ENCODE data around the gene MYO3A.
"Not testable (repeated sequence)": the region's sequence is repeated elsewhere in the genome, so short reads cannot be mapped to it uniquely, and the experiment has no call there.

The MYO3A gene

DNA sequence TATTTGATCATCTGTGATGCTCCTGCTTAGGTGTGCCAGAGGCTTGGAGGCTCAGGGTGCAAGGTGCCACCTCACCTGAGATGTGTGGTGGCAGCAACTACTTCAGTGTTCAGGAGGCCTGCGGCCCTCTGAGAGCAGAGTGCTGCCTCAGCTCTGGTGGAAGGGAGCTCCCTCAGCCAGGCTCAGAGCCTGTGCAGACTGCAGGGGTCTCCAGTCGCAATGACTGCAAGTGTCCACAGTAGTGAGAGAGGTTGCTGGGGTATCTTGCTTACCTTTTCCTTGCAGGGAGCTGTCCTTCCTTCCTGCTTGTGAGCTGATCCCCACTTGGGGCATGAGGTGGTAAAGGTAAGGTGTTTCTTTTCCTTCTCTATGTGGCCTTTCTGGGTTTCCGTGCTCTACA lies 151.5 kb downstream of the MYO3A start:
- H3K4me3 ChIP-seq (ENCODE audit: low read depth, low read length), result no peak overlapping the region
- in situ Hi-C loops (cut with HindIII; ENCODE audit: low sequenced_read_pairs), result no loop called here
- TF ChIP-seq, protein P1, sequence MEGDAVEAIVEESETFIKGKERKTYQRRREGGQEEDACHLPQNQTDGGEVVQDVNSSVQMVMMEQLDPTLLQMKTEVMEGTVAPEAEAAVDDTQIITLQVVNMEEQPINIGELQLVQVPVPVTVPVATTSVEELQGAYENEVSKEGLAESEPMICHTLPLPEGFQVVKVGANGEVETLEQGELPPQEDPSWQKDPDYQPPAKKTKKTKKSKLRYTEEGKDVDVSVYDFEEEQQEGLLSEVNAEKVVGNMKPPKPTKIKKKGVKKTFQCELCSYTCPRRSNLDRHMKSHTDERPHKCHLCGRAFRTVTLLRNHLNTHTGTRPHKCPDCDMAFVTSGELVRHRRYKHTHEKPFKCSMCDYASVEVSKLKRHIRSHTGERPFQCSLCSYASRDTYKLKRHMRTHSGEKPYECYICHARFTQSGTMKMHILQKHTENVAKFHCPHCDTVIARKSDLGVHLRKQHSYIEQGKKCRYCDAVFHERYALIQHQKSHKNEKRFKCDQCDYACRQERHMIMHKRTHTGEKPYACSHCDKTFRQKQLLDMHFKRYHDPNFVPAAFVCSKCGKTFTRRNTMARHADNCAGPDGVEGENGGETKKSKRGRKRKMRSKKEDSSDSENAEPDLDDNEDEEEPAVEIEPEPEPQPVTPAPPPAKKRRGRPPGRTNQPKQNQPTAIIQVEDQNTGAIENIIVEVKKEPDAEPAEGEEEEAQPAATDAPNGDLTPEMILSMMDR (IDR thresholded peaks at IDR 0.05; ENCODE audit: low read depth, low read length, missing control alignments), result no peak
- DNase-seq (ENCODE audit: low read depth), result no peak

- DNase-seq (ENCODE audit: low read depth), result no peak
- no peak overlapping the region for H3K4me3 ChIP-seq (ENCODE audit: low read depth, low read length)
- TF ChIP-seq, protein P1 (IDR thresholded peaks at IDR 0.05; ENCODE audit: low read depth, low read length, missing control alignments), result no peak
- in situ Hi-C loops (cut with HindIII; ENCODE audit: low sequenced_read_pairs), result no loop called here
Measured at GRCh38 chr10:26087666-26088065, 153.6 kb downstream of the MYO3A start.

- in situ Hi-C loops (cut with HindIII; ENCODE audit: low sequenced_read_pairs), result no loop called here
- H3K4me3 ChIP-seq (ENCODE audit: low read depth, low read length), result no peak overlapping the region
- TF ChIP-seq, protein P1 (IDR thresholded peaks at IDR 0.05; ENCODE audit: low read depth, low read length, missing control alignments), result no peak
- DNase-seq (ENCODE audit: low read depth), result no peak
Measured at GRCh38 chr10:26090026-26090425, 156.0 kb downstream of the MYO3A start.

- TF ChIP-seq, protein P1 (IDR thresholded peaks at IDR 0.05; ENCODE audit: low read depth, low read length, missing control alignments), result no peak
- H3K4me3 ChIP-seq (ENCODE audit: low read depth, low read length), result no peak overlapping the region
- in situ Hi-C loops (cut with HindIII; ENCODE audit: low sequenced_read_pairs), result no loop called here
- no peak for DNase-seq (ENCODE audit: low read depth)
Measured at GRCh38 chr10:26090762-26091161, 156.7 kb downstream of the MYO3A start.

GRCh38 chr10:26093229-26093628 lies 159.2 kb downstream of the MYO3A start:
- DNase-seq (ENCODE audit: low read depth), result no peak
- in situ Hi-C loops (cut with HindIII; ENCODE audit: low sequenced_read_pairs), result no loop called here
- TF ChIP-seq, protein P1 (IDR thresholded peaks at IDR 0.05; ENCODE audit: low read depth, low read length, missing control alignments), result no peak
- no peak overlapping the region for H3K4me3 ChIP-seq (ENCODE audit: low read depth, low read length)

GRCh38 chr10:26095781-26096180 lies 161.8 kb downstream of the MYO3A start:
- no peak for DNase-seq (ENCODE audit: low read depth)
- in situ Hi-C loops (cut with HindIII; ENCODE audit: low sequenced_read_pairs), result no loop called here

GRCh38 chr10:26097549-26097948 lies 163.5 kb downstream of the MYO3A start:
- H3K4me3 ChIP-seq (ENCODE audit: low read depth, low read length); in situ Hi-C loops (cut with HindIII; ENCODE audit: low sequenced_read_pairs); DNase-seq (ENCODE audit: low read depth): not testable (repeated sequence)

More at GRCh38 chr10:26095781-26096180, 161.8 kb downstream of the MYO3A start:
- TF ChIP-seq, protein P1 (IDR thresholded peaks at IDR 0.05; ENCODE audit: low read depth, low read length, missing control alignments), result no peak
- H3K4me3 ChIP-seq (ENCODE audit: low read depth, low read length), result no peak overlapping the region
